ENCODE measurements around the gene S100A4.

Gene S100A4

GRCh38 chr1:153541641-153542590, 3.7 kb downstream of the S100A4 start:
- Mint-ChIP-seq H3K27ac (peak overlapping the region; percentile 98 to 99 (median 98)), H3K4me3 (peak overlapping the region in 2 of 3 experiments; percentile 29 to 32), H3K27me3 (ENCODE audit: low read depth) (no peaks in the 10 kb centered on the region), H3K36me3 (ENCODE audit: low read depth) (no peaks in the 10 kb centered on the region), H3K9me3 (no peaks in the 10 kb centered on the region), H3K4me1 (peaks cover 64% of the 10 kb centered on the region)
- no peak for TF ChIP-seq CTCF (IDR thresholded peaks at IDR 0.05; ENCODE audit: unreplicated experiment in 3 of 3)

GRCh38 chr1:153540394-153541361, 4.9 kb downstream of the S100A4 start, which contains the start of gene S100A5:
Gene S100A5 (minus strand): TSS chr1:153540934. CDS start chr1:153540191, 743 bp downstream.
- Mint-ChIP-seq H3K4me3 (peak within 1 kb of the TSS in 2 of 3 experiments; percentile 29 to 32), H3K4me1 (peaks cover 57% of the 10 kb centered on the region), H3K9me3 (no peaks in the 10 kb centered on the region), H3K27ac (peak within 1 kb of the TSS; percentile 84 to 99 (median 98)), H3K36me3 (ENCODE audit: low read depth) (no peaks in the 10 kb centered on the region), H3K27me3 (ENCODE audit: low read depth) (peaks cover 4% of the 10 kb centered on the region)
- TF ChIP-seq CTCF (IDR thresholded peaks at IDR 0.05; ENCODE audit: unreplicated experiment in 3 of 3): no peak

GRCh38 chr1:153539395-153540093, 6.1 kb downstream of the S100A4 start:
- peak overlapping the region in 2 of 3 experiments; percentile 84 to 98 for H3K27ac Mint-ChIP-seq
- H3K27me3 Mint-ChIP-seq (ENCODE audit: low read depth): peaks cover 4% of the 10 kb centered on the region
- peaks cover 50% of the 10 kb centered on the region for H3K4me1 Mint-ChIP-seq
- no peaks in the 10 kb centered on the region for H3K36me3 Mint-ChIP-seq (ENCODE audit: low read depth)
- H3K4me3 Mint-ChIP-seq: no peak overlapping the region
- TF ChIP-seq CTCF (IDR thresholded peaks at IDR 0.05; ENCODE audit: unreplicated experiment in 3 of 3): no peak
- H3K9me3 Mint-ChIP-seq: no peaks in the 10 kb centered on the region

- H3K9me3 Mint-ChIP-seq: no peaks in the 10 kb centered on the region
These were observed 7.2 kb downstream of the S100A4 start for GRCh38 chr1:153538315-153538821.

More at GRCh38 chr1:153538315-153538821, 7.2 kb downstream of the S100A4 start:
- Mint-ChIP-seq H3K27ac (peak overlapping the region; percentile 37 to 77 (median 59)), H3K4me1 (peaks cover 52% of the 10 kb centered on the region), H3K4me3 (no peak overlapping the region), H3K36me3 (ENCODE audit: low read depth) (no peaks in the 10 kb centered on the region), H3K27me3 (ENCODE audit: low read depth) (peaks cover 4% of the 10 kb centered on the region)
- TF ChIP-seq CTCF (IDR thresholded peaks at IDR 0.05; ENCODE audit: unreplicated experiment in 3 of 3): no peak

Data from nephron (organoid).